GM18499 (cell line): ENCODE data around the gene OR5M10.
"Not testable (repeated sequence)": the region's sequence is repeated elsewhere in the genome, so short reads cannot be mapped to it uniquely, and the experiment has no call there.

Source experiments
- ATAC-seq: cut with Tn5 transposase; IDR thresholded peaks from one replicate; pipeline ENCODE4 v1.9.1; 2021; ENCODE audit warnings: moderate number of reproducible peaks; ENCODE audit not compliant: insufficient read depth, unreplicated experiment

Gene OR5M10

DNA sequence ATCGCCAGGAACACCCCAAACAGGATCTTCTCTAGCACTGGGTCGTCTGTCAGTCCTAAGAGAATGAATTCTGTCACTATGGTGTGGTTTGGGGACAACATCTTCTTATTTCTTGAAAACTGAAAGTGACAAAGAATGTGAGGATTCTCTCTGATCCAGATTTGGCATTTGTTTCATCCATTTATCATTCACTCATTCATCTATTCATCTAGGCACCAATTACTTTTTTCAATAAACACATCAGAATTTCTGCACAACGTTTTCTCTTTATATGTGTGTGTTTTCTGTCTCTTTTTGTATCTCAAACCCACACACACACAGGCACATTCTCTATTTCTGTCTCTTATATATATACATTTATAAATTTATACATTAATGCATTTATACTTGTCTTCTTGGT, at the start of gene OR5M10:
TSS of gene OR5M10 (minus strand) at position 101 of the 400 bp plus-strand sequence. CDS start at position 101, 0 bp downstream.
- no peak for ATAC-seq

- ATAC-seq = no peak
Observed at GRCh38 chr11:56625946-56626345, 48.4 kb upstream of the OR5M10 start.

DNA sequence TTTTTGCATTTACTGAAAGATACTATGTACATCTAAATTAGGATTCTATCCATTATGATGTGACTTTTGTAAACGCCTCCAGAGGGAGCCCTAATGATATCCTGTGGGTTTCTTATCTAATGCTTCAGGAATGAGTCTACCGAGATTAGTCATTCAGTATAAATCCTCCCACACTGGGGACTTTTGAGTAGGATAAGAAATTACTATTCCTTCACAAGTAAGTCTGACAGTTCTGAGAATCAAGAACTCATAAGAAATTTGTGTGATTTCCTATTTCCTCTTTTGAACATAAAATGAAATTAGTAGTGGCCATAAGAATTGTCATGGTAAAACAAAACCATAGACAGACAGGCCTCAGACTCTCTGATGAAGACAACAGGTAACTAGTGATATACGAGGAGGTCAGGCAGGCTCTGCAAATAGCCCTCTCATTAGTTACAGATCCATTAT, 47.2 kb upstream of the OR5M10 start:
- ATAC-seq = peak; percentile 49

DNA sequence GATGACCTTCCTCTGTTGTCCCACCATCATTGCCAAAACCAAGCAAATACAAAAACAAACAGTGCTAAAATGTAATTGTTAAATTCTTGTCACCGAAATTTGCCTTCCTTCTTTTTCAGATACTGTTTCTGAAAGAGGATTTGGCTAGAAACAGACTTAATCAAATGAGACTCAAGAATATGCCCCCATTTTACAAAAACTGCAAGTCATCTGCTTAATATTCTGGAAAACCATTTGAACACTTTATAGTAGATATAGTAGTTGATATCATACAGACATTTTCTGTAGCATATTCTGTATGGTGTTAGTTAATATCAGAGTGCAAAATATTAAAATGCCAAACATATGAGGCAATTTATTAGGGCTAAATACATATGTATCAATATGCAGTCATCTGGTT, 33.7 kb upstream of the OR5M10 start:
- no peak for ATAC-seq

- not testable (repeated sequence) for ATAC-seq
Observed at GRCh38 chr11:56592088-56592717, 14.7 kb upstream of the OR5M10 start.

GRCh38 chr11:56558574-56558973, 18.9 kb downstream of the OR5M10 start:
- no peak for ATAC-seq

- not testable (repeated sequence) for ATAC-seq
Observed at GRCh38 chr11:56554691-56555090, 22.8 kb downstream of the OR5M10 start.

GRCh38 chr11:56545531-56545930, 32.0 kb downstream of the OR5M10 start:
- ATAC-seq = no peak

GRCh38 chr11:56543739-56544138, 33.8 kb downstream of the OR5M10 start:
- no peak for ATAC-seq

GRCh38 chr11:56543157-56543556, 34.4 kb downstream of the OR5M10 start, which contains the start of gene OR5M11:
Gene OR5M11 (minus strand): TSS chr11:56543257. CDS start chr11:56543257, 0 bp downstream.
- ATAC-seq = no peak

GRCh38 chr11:56533054-56533740, 44.3 kb downstream of the OR5M10 start:
- ATAC-seq = no peak

DNA sequence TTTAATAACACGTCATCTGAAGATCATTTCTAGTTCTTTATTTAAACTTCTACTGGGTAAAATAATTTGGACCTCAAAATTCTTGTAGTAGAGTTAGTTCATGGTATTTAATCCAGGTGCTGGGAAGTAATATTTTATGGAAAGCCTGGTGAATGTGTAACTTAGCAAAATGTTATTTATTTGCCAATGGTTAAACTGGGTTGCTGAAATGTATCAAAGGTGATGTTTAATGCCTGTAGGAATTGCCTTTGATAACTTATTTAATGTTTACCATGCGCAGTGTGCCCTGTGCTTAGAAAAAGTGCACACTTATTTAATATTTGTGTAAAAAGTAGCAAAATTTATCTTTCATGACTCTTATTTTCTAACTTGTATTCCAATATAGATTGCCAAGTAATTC, 45.7 kb downstream of the OR5M10 start:
- ATAC-seq = no peak
